ENCODE data around the gene GLDN.

GRCh38 chr15:51379390-51379789, 37.9 kb downstream of the GLDN start:
- TF ChIP-seq CTCF (tag by site-specific recombination; IDR thresholded peaks at IDR 0.05) (no peak), ZNF202 (tag by site-specific recombination; IDR thresholded peaks at IDR 0.05; ENCODE audit: borderline replicate concordance) (no peak)
